GM12872 (cell line): Measurements from ENCODE around the gene PDE1C.

Source experiments
- TF ChIP-seq, protein P1 (sequence below): IDR thresholded peaks from 3 replicates; pipeline ENCODE4 v1.5.1; 2011; ENCODE audit warnings: low read depth, mild to moderate bottlenecking, low read length, moderate library complexity; ENCODE audit not compliant: insufficient read depth

PDE1C gene

DNA sequence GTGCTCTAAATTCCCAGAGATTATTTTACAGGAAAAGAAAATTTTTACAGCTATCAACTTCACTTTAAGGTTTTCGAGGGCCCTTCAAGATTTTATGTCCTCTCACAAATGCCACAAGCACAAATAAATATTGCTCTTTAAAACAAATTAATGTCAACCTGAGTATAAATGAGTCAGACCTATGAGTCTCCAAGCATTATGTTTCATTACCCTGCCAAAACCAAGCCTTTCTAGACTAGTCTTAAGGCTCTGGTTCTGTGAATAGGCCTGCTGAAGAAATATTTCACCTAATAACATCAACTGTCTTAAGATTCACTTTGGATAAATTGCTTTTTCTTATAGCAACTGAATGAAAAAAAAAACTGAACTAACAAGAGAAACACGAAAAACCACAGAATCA, 153.0 kb downstream of the PDE1C start:
- TF ChIP-seq, protein P1, sequence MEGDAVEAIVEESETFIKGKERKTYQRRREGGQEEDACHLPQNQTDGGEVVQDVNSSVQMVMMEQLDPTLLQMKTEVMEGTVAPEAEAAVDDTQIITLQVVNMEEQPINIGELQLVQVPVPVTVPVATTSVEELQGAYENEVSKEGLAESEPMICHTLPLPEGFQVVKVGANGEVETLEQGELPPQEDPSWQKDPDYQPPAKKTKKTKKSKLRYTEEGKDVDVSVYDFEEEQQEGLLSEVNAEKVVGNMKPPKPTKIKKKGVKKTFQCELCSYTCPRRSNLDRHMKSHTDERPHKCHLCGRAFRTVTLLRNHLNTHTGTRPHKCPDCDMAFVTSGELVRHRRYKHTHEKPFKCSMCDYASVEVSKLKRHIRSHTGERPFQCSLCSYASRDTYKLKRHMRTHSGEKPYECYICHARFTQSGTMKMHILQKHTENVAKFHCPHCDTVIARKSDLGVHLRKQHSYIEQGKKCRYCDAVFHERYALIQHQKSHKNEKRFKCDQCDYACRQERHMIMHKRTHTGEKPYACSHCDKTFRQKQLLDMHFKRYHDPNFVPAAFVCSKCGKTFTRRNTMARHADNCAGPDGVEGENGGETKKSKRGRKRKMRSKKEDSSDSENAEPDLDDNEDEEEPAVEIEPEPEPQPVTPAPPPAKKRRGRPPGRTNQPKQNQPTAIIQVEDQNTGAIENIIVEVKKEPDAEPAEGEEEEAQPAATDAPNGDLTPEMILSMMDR: no peak

DNA sequence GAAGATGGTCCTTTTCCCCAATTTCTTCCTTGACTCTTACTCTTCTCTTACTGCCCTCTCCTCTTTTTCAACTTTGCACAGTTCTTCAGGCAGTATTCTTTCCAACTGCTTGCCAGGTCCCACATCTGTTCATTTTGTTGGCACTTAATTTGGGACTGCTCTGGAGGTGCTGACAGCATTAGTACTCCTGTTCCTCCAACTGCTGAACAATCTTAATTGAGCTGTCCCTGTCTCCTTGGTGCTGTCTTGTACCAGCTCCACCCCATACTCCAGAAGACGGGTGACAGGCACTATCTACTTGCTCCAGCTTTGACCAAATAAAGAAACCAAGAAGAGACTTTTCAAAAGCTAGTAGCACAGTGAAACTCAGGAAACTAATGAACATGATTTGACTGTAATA, 160.0 kb downstream of the PDE1C start:
- TF ChIP-seq, protein P1: no peak

DNA sequence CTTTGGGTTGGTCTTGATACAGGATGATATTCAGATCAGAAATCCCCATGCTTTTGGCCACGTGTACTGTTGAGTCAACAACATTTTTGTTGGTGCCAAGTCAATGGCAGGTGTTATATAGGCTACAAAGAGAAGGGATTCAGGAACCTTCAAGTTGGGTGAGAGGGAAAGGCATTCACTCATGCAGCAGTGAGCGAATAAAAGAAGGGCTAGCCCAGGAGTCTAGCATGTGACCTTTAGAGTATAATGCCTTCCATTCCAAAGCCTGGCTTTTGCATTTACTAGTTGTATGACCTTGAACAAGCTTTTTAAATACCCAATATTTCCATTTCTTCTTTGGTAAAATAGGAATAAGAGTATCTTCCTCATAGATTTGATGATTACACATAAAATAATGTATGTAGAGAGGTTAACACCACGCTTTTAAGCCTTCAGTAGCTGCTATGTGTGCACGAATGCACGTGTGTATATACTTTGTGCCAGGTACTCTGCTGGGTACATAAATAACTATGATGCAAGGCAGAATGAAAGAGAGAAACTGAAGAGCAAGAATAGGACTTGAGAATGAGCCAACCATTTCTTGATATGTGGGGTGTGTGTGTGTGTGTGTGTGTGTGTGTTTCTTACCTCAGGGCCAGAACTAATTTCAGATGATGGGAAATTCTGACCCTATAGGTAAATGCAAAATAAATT, 163.6 kb downstream of the PDE1C start:
- TF ChIP-seq, protein P1: no peak

GRCh38 chr7:31903962-31904361, 166.2 kb downstream of the PDE1C start:
- TF ChIP-seq, protein P1: no peak

GRCh38 chr7:31899356-31899927, 170.8 kb downstream of the PDE1C start:
- TF ChIP-seq, protein P1: no peak

DNA sequence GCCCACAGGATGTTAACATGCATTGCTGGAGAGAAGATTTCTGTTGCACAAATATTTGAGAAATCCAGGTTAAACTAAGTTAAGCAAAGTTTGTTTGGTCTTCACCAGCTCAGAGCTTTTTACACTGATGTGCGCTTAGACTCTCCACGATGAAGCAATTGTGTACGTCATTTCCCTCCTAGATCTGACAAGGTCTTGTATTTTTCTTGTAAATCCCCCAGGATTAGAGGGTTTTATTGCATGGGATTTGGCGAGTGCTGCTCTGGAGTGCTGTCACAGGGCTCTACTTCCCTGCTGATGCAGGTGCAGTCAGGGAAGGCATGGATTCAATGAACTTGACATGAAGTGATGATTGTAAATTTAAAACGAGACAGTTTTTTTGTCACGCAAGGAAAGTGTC, 173.3 kb downstream of the PDE1C start:
- TF ChIP-seq, protein P1: no peak

DNA sequence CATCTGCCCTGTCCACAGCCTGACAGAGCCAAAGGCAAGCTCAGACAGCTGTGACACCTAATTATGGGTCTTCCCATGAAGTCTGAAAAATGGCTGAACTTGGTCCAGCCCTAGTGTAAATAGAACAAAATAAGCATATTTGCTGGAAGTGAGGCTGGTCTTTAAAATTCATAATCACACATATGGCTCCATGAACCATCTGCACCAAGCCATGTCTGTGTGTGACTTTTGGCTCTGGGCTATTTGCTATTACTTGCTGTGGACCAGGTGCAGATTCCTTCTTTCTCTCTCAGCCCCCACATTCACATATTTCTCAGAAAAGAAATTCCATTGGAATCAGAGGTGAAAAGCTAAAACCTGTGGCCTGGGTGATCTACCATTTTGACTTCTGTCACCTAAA, 175.9 kb downstream of the PDE1C start:
- TF ChIP-seq, protein P1: no peak
